DMS 273 (cell line): ENCODE data around the gene SNX27.
"Not testable (repeated sequence)": the region's sequence is repeated elsewhere in the genome, so short reads cannot be mapped to it uniquely, and the experiment has no call there.

Experiments used
- DNase-seq: peaks from one replicate; lab custom pipeline; 2025; ENCODE audit not compliant: unreplicated experiment; lab: John Stamatoyannopoulos, UW

SNX27 gene

GRCh38 chr1:151638074-151638775, 26.4 kb downstream of the SNX27 start:
- no peak for DNase-seq

- no peak for DNase-seq
Measured at GRCh38 chr1:151638812-151639211, 27.0 kb downstream of the SNX27 start.

- DNase-seq, result no peak
Measured at GRCh38 chr1:151639466-151639865, 27.6 kb downstream of the SNX27 start.

- DNase-seq, result no peak
Measured at GRCh38 chr1:151641229-151641628, 29.4 kb downstream of the SNX27 start.

- DNase-seq, result not testable (repeated sequence)
Measured at GRCh38 chr1:151643085-151643484, 31.2 kb downstream of the SNX27 start.

- DNase-seq, result no peak
Measured at GRCh38 chr1:151644001-151644400, 32.2 kb downstream of the SNX27 start.

- DNase-seq, result no peak
Measured at GRCh38 chr1:151653397-151653796, 41.5 kb downstream of the SNX27 start.

- no peak for DNase-seq
Measured at GRCh38 chr1:151655371-151655770, 43.5 kb downstream of the SNX27 start.

- DNase-seq, result no peak
Measured at GRCh38 chr1:151661751-151662150, 49.9 kb downstream of the SNX27 start.

- no peak for DNase-seq
Measured at GRCh38 chr1:151668090-151668489, 56.2 kb downstream of the SNX27 start.

GRCh38 chr1:151670036-151670675, 58.3 kb downstream of the SNX27 start:
- DNase-seq, result not testable (repeated sequence)

- DNase-seq, result no peak
Measured at GRCh38 chr1:151673407-151673806, 61.6 kb downstream of the SNX27 start.

- no peak for DNase-seq
Measured at GRCh38 chr1:151680391-151680790, 68.5 kb downstream of the SNX27 start.

- DNase-seq, result peak; percentile 20
Measured at GRCh38 chr1:151680826-151681225, 69.0 kb downstream of the SNX27 start.

- DNase-seq, result no peak
Measured at GRCh38 chr1:151681923-151682322, 70.1 kb downstream of the SNX27 start.

- peak; percentile 58 for DNase-seq
Measured at GRCh38 chr1:151682901-151683300, 71.1 kb downstream of the SNX27 start.

- DNase-seq, result no peak
Measured at GRCh38 chr1:151684128-151684527, 72.3 kb downstream of the SNX27 start.

- DNase-seq, result no peak
Measured at GRCh38 chr1:151686561-151686960, 74.7 kb downstream of the SNX27 start.

GRCh38 chr1:151689494-151689893, 77.6 kb downstream of the SNX27 start:
- no peak for DNase-seq

- no peak for DNase-seq
Measured at GRCh38 chr1:151692226-151692625, 80.4 kb downstream of the SNX27 start.

GRCh38 chr1:151693057-151693651, 81.3 kb downstream of the SNX27 start:
- DNase-seq, result peak; percentile 62

GRCh38 chr1:151701515-151701914, 89.7 kb downstream of the SNX27 start:
- DNase-seq, result no peak
